SK-N-SH (cell line): Measurements from ENCODE around the gene CD99L2.

ENCODE experiments used
- EP300 ChIP-seq, 2 experiments: IDR thresholded peaks; 2 replicates each; pipeline versions ENCODE4 v1.4.0 to v1.6.1; 2012; ENCODE audit warnings: borderline replicate concordance in 1 of 2, low read depth in 1 of 2, low read length in 1 of 2
- GABPA ChIP-seq: IDR thresholded peaks from 2 replicates; pipeline ENCODE4 v1.4.0; 2012; ENCODE audit warnings: low read depth, mild to moderate bottlenecking
- JUND ChIP-seq: IDR thresholded peaks from 2 replicates; pipeline ENCODE4 v1.4.0; 2012
- MEF2A ChIP-seq: IDR thresholded peaks from 2 replicates; pipeline ENCODE4 v1.4.0; 2012; ENCODE audit warnings: low read depth, borderline replicate concordance
- POLR2AphosphoS5 ChIP-seq: IDR thresholded peaks from 2 replicates; pipeline ENCODE4 v1.6.1; 2012; ENCODE audit warnings: low read depth, low read length
- RAD21 ChIP-seq: IDR thresholded peaks from 2 replicates; pipeline ENCODE4 v1.6.1; 2012; ENCODE audit warnings: mild to moderate bottlenecking, low read length
- USF2 ChIP-seq: fragments of 150-350 bp; IDR thresholded peaks from 2 replicates; pipeline ENCODE4 v1.6.1; 2017; ENCODE audit warnings: antibody characterized with exemption, low read length, low read depth, borderline replicate concordance
- YY1 ChIP-seq: IDR thresholded peaks from 2 replicates; pipeline ENCODE4 v1.4.0; 2012; ENCODE audit warnings: low read depth, mild to moderate bottlenecking
- TF ChIP-seq, protein P1 (sequence below): fragments of 200-600 bp; sonication (generic); IDR thresholded peaks from 2 replicates; pipeline ENCODE4 v1.6.1; 2017; ENCODE audit warnings: antibody characterized with exemption, mild to moderate bottlenecking, moderate library complexity
- TF ChIP-seq, protein P2 (sequence below): IDR thresholded peaks from 2 replicates; pipeline ENCODE4 v1.6.1; 2012; ENCODE audit warnings: mild to moderate bottlenecking, low read depth, low read length, moderate library complexity

DNA sequence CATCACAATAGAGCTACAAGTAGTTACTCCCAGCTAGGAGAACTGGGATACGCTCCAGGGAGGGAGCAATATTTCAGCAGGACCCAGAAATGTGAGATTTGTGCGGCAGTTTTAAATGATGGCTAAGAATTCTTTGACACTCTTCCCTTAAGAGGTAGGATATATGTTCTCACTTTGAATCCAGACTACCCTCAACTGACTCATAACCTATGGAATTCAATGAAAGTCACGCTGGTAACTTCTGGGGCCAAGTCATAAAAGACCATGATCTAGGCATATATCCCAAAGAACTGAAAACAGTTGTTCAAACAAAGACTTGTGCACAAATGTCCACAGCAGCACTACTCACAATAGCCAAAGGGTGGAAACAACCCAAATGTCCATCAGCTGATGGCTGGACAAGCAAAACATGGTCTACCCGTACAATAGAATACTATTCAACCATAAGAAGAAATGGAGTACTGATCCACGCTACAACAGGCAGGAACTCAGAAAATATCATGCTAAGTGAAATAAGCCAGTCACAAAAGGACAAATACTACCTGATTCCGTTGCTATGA, 10.5 kb downstream of the CD99L2 start:
- TF ChIP-seq, protein P1, sequence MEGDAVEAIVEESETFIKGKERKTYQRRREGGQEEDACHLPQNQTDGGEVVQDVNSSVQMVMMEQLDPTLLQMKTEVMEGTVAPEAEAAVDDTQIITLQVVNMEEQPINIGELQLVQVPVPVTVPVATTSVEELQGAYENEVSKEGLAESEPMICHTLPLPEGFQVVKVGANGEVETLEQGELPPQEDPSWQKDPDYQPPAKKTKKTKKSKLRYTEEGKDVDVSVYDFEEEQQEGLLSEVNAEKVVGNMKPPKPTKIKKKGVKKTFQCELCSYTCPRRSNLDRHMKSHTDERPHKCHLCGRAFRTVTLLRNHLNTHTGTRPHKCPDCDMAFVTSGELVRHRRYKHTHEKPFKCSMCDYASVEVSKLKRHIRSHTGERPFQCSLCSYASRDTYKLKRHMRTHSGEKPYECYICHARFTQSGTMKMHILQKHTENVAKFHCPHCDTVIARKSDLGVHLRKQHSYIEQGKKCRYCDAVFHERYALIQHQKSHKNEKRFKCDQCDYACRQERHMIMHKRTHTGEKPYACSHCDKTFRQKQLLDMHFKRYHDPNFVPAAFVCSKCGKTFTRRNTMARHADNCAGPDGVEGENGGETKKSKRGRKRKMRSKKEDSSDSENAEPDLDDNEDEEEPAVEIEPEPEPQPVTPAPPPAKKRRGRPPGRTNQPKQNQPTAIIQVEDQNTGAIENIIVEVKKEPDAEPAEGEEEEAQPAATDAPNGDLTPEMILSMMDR, result no peak
- TF ChIP-seq POLR2AphosphoS5, result no peak
- no peak for TF ChIP-seq JUND
- no peak for TF ChIP-seq YY1
- TF ChIP-seq USF2, result no peak
- TF ChIP-seq, protein P2, sequence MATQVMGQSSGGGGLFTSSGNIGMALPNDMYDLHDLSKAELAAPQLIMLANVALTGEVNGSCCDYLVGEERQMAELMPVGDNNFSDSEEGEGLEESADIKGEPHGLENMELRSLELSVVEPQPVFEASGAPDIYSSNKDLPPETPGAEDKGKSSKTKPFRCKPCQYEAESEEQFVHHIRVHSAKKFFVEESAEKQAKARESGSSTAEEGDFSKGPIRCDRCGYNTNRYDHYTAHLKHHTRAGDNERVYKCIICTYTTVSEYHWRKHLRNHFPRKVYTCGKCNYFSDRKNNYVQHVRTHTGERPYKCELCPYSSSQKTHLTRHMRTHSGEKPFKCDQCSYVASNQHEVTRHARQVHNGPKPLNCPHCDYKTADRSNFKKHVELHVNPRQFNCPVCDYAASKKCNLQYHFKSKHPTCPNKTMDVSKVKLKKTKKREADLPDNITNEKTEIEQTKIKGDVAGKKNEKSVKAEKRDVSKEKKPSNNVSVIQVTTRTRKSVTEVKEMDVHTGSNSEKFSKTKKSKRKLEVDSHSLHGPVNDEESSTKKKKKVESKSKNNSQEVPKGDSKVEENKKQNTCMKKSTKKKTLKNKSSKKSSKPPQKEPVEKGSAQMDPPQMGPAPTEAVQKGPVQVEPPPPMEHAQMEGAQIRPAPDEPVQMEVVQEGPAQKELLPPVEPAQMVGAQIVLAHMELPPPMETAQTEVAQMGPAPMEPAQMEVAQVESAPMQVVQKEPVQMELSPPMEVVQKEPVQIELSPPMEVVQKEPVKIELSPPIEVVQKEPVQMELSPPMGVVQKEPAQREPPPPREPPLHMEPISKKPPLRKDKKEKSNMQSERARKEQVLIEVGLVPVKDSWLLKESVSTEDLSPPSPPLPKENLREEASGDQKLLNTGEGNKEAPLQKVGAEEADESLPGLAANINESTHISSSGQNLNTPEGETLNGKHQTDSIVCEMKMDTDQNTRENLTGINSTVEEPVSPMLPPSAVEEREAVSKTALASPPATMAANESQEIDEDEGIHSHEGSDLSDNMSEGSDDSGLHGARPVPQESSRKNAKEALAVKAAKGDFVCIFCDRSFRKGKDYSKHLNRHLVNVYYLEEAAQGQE, result no peak
- no peak for TF ChIP-seq MEF2A
- no peak for TF ChIP-seq GABPA
- no peak for TF ChIP-seq EP300 (IDR thresholded peaks at IDR 0.05; ENCODE audit: borderline replicate concordance in 1 of 2, low read depth in 1 of 2, low read length in 1 of 2)
- TF ChIP-seq RAD21, result no peak
